PC-9 (cell line): ENCODE data around the gene ARX.

Experiments
- EZH2 ChIP-seq: fragments of 200-600 bp; sonication (generic); IDR thresholded peaks from 2 replicates; pipeline ENCODE4 v1.8.0; 2017; ENCODE audit warnings: antibody characterized with exemption, low read depth
- TF ChIP-seq, protein P1 (sequence below): fragments of 200-600 bp; sonication (generic); conservative IDR thresholded peaks from 2 replicates; pipeline ENCODE4 v1.6.1; 2017; ENCODE audit warnings: mixed run types, antibody characterized with exemption, mild to moderate bottlenecking, moderate library complexity

DNA sequence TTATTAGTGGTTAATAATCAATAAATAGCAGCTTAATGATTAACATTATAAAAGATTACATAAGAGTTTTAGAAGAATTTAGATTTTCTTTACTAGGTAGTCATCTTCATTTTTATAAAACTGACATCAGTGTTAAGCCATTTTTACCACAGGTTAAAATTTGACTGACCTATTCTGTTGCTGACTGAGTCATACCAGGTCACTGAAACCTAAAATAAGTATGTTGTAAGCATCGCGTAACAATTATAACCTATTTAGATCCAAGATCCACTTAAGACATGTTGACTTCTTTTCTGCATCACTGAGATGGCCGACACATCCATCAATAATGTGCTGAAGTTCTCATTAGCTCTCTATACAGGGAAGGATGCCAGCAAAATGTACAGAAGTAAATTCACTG is 36.7 kb downstream of the ARX start:
- TF ChIP-seq, protein P1, sequence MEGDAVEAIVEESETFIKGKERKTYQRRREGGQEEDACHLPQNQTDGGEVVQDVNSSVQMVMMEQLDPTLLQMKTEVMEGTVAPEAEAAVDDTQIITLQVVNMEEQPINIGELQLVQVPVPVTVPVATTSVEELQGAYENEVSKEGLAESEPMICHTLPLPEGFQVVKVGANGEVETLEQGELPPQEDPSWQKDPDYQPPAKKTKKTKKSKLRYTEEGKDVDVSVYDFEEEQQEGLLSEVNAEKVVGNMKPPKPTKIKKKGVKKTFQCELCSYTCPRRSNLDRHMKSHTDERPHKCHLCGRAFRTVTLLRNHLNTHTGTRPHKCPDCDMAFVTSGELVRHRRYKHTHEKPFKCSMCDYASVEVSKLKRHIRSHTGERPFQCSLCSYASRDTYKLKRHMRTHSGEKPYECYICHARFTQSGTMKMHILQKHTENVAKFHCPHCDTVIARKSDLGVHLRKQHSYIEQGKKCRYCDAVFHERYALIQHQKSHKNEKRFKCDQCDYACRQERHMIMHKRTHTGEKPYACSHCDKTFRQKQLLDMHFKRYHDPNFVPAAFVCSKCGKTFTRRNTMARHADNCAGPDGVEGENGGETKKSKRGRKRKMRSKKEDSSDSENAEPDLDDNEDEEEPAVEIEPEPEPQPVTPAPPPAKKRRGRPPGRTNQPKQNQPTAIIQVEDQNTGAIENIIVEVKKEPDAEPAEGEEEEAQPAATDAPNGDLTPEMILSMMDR = no peak
- TF ChIP-seq EZH2 = no peak
